Mononuclear cell (primary cell): ENCODE data around the gene QKI. TPM values are rescaled to one million over a fixed set of nuclear protein-coding genes. Genes with fewer than 3 reads are reported as not detected.

Source experiments
- H3K27me3 ChIP-seq: 2 replicates; pipeline ENCODE4 v1.6.0; 2011; ENCODE audit warnings: low read length, control low read depth; ENCODE audit not compliant: insufficient read depth
- H3K4me1 ChIP-seq: 2 replicates; pipeline ENCODE4 v1.5.1; 2011; ENCODE audit warnings: mild to moderate bottlenecking, low read length, control low read depth; ENCODE audit not compliant: insufficient read depth
- H3K4me3 ChIP-seq: 2 replicates; pipeline ENCODE4 v1.5.1; 2011; ENCODE audit warnings: mild to moderate bottlenecking, low read length, moderate library complexity
- H3K9me3 ChIP-seq: 2 replicates; pipeline ENCODE4 v1.5.1; 2011; ENCODE audit warnings: low read depth, mild to moderate bottlenecking, control low read depth, low read length
- total RNA-seq: library from RNA; depleted of rRNA; stranded (reverse); fragments of >200 nt; gene quantifications from one replicate; pipeline ENCODE4 v1.2.3, GENCODE V29; 2012

The QKI gene
- total RNA-seq, 1 donor = 167 TPM

GRCh38 chr6:163608204-163608644 is 193.7 kb downstream of the QKI start:
- no peak overlapping the region for H3K4me3 ChIP-seq
- H3K4me1 ChIP-seq = no peaks in the 10 kb centered on the region
- H3K9me3 ChIP-seq = no peaks in the 10 kb centered on the region
- H3K27me3 ChIP-seq = no peaks in the 10 kb centered on the region

- no peak overlapping the region for H3K4me3 ChIP-seq
- H3K4me1 ChIP-seq = no peaks in the 10 kb centered on the region
- no peaks in the 10 kb centered on the region for H3K27me3 ChIP-seq
- no peaks in the 10 kb centered on the region for H3K9me3 ChIP-seq
Measured at GRCh38 chr6:163612200-163612599, 197.7 kb downstream of the QKI start.

- Histone ChIP-seq H3K4me1 (no peaks in the 10 kb centered on the region), H3K27me3 (no peaks in the 10 kb centered on the region), H3K4me3 (no peak overlapping the region), H3K9me3 (no peaks in the 10 kb centered on the region)
Measured at GRCh38 chr6:163613025-163613424, 198.5 kb downstream of the QKI start.

GRCh38 chr6:163613668-163614067 is 199.2 kb downstream of the QKI start:
- no peaks in the 10 kb centered on the region for H3K9me3 ChIP-seq
- H3K4me3 ChIP-seq = no peak overlapping the region
- H3K4me1 ChIP-seq = no peaks in the 10 kb centered on the region
- no peaks in the 10 kb centered on the region for H3K27me3 ChIP-seq

GRCh38 chr6:163616452-163616851 is 201.9 kb downstream of the QKI start:
- Histone ChIP-seq H3K27me3 (no peaks in the 10 kb centered on the region), H3K4me3 (no peak overlapping the region), H3K4me1 (no peaks in the 10 kb centered on the region), H3K9me3 (no peaks in the 10 kb centered on the region)

- Histone ChIP-seq H3K27me3 (no peaks in the 10 kb centered on the region), H3K9me3 (no peaks in the 10 kb centered on the region), H3K4me3 (no peak overlapping the region), H3K4me1 (no peaks in the 10 kb centered on the region)
Measured at GRCh38 chr6:163617549-163617948, 203.0 kb downstream of the QKI start.

- H3K4me3 ChIP-seq = no peak overlapping the region
- H3K27me3 ChIP-seq = no peaks in the 10 kb centered on the region
- H3K4me1 ChIP-seq = no peaks in the 10 kb centered on the region
- no peaks in the 10 kb centered on the region for H3K9me3 ChIP-seq
Measured at GRCh38 chr6:163620101-163620500, 205.6 kb downstream of the QKI start.

- Histone ChIP-seq H3K4me1 (no peaks in the 10 kb centered on the region), H3K9me3 (no peaks in the 10 kb centered on the region)
Measured at GRCh38 chr6:163620670-163621330, 206.3 kb downstream of the QKI start.

GRCh38 chr6:163625265-163625664 is 210.7 kb downstream of the QKI start:
- no peaks in the 10 kb centered on the region for H3K4me1 ChIP-seq
- no peaks in the 10 kb centered on the region for H3K9me3 ChIP-seq
- H3K4me3 ChIP-seq = no peak overlapping the region
- H3K27me3 ChIP-seq = peaks cover 3% of the 10 kb centered on the region

More at GRCh38 chr6:163620670-163621330, 206.3 kb downstream of the QKI start:
- H3K27me3 ChIP-seq = no peaks in the 10 kb centered on the region
- H3K4me3 ChIP-seq = no peak overlapping the region

GRCh38 chr6:163626073-163626867 is 211.8 kb downstream of the QKI start:
- Histone ChIP-seq H3K4me3 (no peak overlapping the region), H3K9me3 (no peaks in the 10 kb centered on the region), H3K27me3 (peaks cover 13% of the 10 kb centered on the region), H3K4me1 (no peaks in the 10 kb centered on the region)

- H3K27me3 ChIP-seq = peaks cover 17% of the 10 kb centered on the region
- no peaks in the 10 kb centered on the region for H3K4me1 ChIP-seq
- no peak overlapping the region for H3K4me3 ChIP-seq
- no peaks in the 10 kb centered on the region for H3K9me3 ChIP-seq
Measured at GRCh38 chr6:163627274-163628062, 212.9 kb downstream of the QKI start.
